Mucosa of descending colon (tissue), 3 donors: Measurements from ENCODE around the gene NAMPT. TPM values are rescaled to one million over a fixed set of nuclear protein-coding genes. Genes with fewer than 3 reads are reported as not detected.
"Not testable (repeated sequence)": the region's sequence is repeated elsewhere in the genome, so short reads cannot be mapped to it uniquely, and the experiment has no call there.

ENCODE experiments used
- ATAC-seq: fragments of 200-7000 bp; cut with Tn5 transposase; one replicate; pipeline ENCODE4 v1.9.1; 2020; ENCODE audit warnings: mild to moderate bottlenecking, moderate library complexity
- DNase-seq, 3 donors: peaks; one replicate each; pipeline ENCODE4 v3.0.0-alpha.2; 2020
- H3K36me3 ChIP-seq: fragments of 200-600 bp; one replicate; pipeline ENCODE4 v1.8.0; 2021; ENCODE audit warnings: low read depth, mild to moderate bottlenecking
- H3K4me1 ChIP-seq: fragments of 200-600 bp; one replicate; pipeline ENCODE4 v1.8.0; 2021; ENCODE audit warnings: low read depth, mild to moderate bottlenecking
- H3K4me3 ChIP-seq: fragments of 200-600 bp; one replicate; pipeline ENCODE4 v1.8.0; 2021; ENCODE audit warnings: mild to moderate bottlenecking
- H3K9me3 ChIP-seq: fragments of 200-600 bp; one replicate; pipeline ENCODE4 v1.8.0; 2021; ENCODE audit warnings: mild to moderate bottlenecking
- CTCF ChIP-seq: fragments of 200-600 bp; IDR thresholded peaks from one replicate; pipeline ENCODE4 v1.8.0; 2022; ENCODE audit warnings: antibody characterized with exemption, mild to moderate bottlenecking
- intact Hi-C, 2 donors: fragments of 100-400 bp; cut with DNase I in 1 of 2; cut with micrococcal nuclease in 1 of 2; formaldehyde crosslinking; loops; one replicate each; pipeline versions ENCODE4 v1.11.0 to v1.11.1; 2022; cut with DNase I, micrococcal nuclease
- total RNA-seq, 3 donors: library from RNA; stranded (reverse); fragmentation: NEBNext Ultra II Directional in 2 of 3; extraction: Animal tissue kit (Norgen Biotek cat#: 25700) in 2 of 3; gene quantifications; one replicate each; pipeline versions ENCODE4 v1.2.1 to v1.2.4, GENCODE V29; 2021 to 2023
- donor health status: DM: no; HTN: no; CAD: no; lungs with moderate emphysema.
- donor health status: DM: no; HTN: no; CAD: no.
- donor health status: DM: no; HTN: yes; CAD: no.

Gene NAMPT
- total RNA-seq, 3 donors from 2014 or later = 102 to 206 (median 118) TPM

- no peak for ATAC-seq
- no peak for DNase-seq
- no peak overlapping the region for H3K4me3 ChIP-seq
Measured at GRCh38 chr7:106312099-106312871, 27.5 kb upstream of the NAMPT start.

GRCh38 chr7:106309362-106309761, 24.6 kb upstream of the NAMPT start:
- ATAC-seq = no peak

More at GRCh38 chr7:106312099-106312871, 27.5 kb upstream of the NAMPT start:
- Histone ChIP-seq H3K36me3 (no peaks in the 10 kb centered on the region), H3K9me3 (no peaks in the 10 kb centered on the region), H3K4me1 (peaks cover 3% of the 10 kb centered on the region)
- no peak for TF ChIP-seq CTCF
- intact Hi-C loops = no loop called here

GRCh38 chr7:106306256-106306655, 21.5 kb upstream of the NAMPT start:
- DNase-seq (no peak), ATAC-seq (no peak)
- no peaks in the 10 kb centered on the region for H3K36me3 ChIP-seq
- no peak overlapping the region for H3K4me3 ChIP-seq
- H3K4me1 ChIP-seq = no peaks in the 10 kb centered on the region
- intact Hi-C loops = no loop called here
- no peaks in the 10 kb centered on the region for H3K9me3 ChIP-seq
- no peak for TF ChIP-seq CTCF

More at GRCh38 chr7:106309362-106309761, 24.6 kb upstream of the NAMPT start:
- Histone ChIP-seq H3K4me1 (peaks cover 3% of the 10 kb centered on the region), H3K4me3 (no peak overlapping the region), H3K36me3 (no peaks in the 10 kb centered on the region), H3K9me3 (no peaks in the 10 kb centered on the region)
- no peak for DNase-seq
- TF ChIP-seq CTCF = no peak
- intact Hi-C loops = no loop called here

GRCh38 chr7:106305732-106306131, 20.9 kb upstream of the NAMPT start:
- H3K36me3 ChIP-seq = no peaks in the 10 kb centered on the region
- ATAC-seq (no peak), DNase-seq (no peak)
- intact Hi-C loops = no loop called here
- H3K4me3 ChIP-seq = no peak overlapping the region
- H3K9me3 ChIP-seq = no peaks in the 10 kb centered on the region
- TF ChIP-seq CTCF = no peak
- H3K4me1 ChIP-seq = no peaks in the 10 kb centered on the region

- no peak for TF ChIP-seq CTCF
- no peaks in the 10 kb centered on the region for H3K9me3 ChIP-seq
- intact Hi-C loops = no loop called here
- no peak for DNase-seq
- no peak for ATAC-seq
- H3K4me1 ChIP-seq = no peaks in the 10 kb centered on the region
- H3K36me3 ChIP-seq = no peaks in the 10 kb centered on the region
- no peak overlapping the region for H3K4me3 ChIP-seq
Measured at GRCh38 chr7:106304568-106304967, 19.8 kb upstream of the NAMPT start.

- ATAC-seq, H3K4me3 ChIP-seq, H3K9me3 ChIP-seq, H3K36me3 ChIP-seq, intact Hi-C loops, H3K4me1 ChIP-seq, DNase-seq: not testable (repeated sequence)
Measured at GRCh38 chr7:106298631-106299030, 13.8 kb upstream of the NAMPT start.

GRCh38 chr7:106298155-106298554, 13.4 kb upstream of the NAMPT start:
- H3K9me3 ChIP-seq, ATAC-seq, intact Hi-C loops: not testable (repeated sequence)

More at GRCh38 chr7:106298155-106298554, 13.4 kb upstream of the NAMPT start:
- H3K4me3 ChIP-seq, H3K4me1 ChIP-seq, DNase-seq, H3K36me3 ChIP-seq: not testable (repeated sequence)
